OCI-LY3 (cell line): ENCODE data around the gene STAT5B.

Experiments
- H2AFZ ChIP-seq: fragments of 200-600, 300-600 bp; shearing (Covaris generic); 2 replicates; pipeline ENCODE4 v1.6.0; 2014; ENCODE audit warnings: antibody characterized with exemption, low read depth, low read length
- H3K27ac ChIP-seq: fragments of 200-600, 300-600 bp; sonication (generic); 2 replicates; pipeline ENCODE4 v1.5.1; 2014; ENCODE audit warnings: mild to moderate bottlenecking, low read length, moderate library complexity, mixed read lengths
- H3K27me3 ChIP-seq: fragments of 200-600, 300-600 bp; sonication (generic); 2 replicates; pipeline ENCODE4 v1.6.1; 2014; ENCODE audit warnings: low read depth, low read length, mixed read lengths
- H3K36me3 ChIP-seq: fragments of 200-600, 300-600 bp; sonication (generic); replicated peaks from 2 replicates; pipeline ENCODE3; 2014; ENCODE audit warnings: low read depth, low read length, mixed read lengths
- H3K4me1 ChIP-seq: fragments of 300-600, 200-600 bp; sonication (generic); 2 replicates; pipeline ENCODE4 v1.6.1; 2014; ENCODE audit warnings: low read length, mixed read lengths
- H3K4me2 ChIP-seq: fragments of 200-600, 300-600 bp; sonication (generic); 2 replicates; pipeline ENCODE4 v1.6.1; 2014; ENCODE audit warnings: low read length, mixed read lengths
- H3K4me3 ChIP-seq: fragments of 300-600, 200-600 bp; sonication (generic); 2 replicates; pipeline ENCODE4 v1.5.1; 2014; ENCODE audit warnings: antibody characterized with exemption, mild to moderate bottlenecking, low read length, moderate library complexity
- H3K79me2 ChIP-seq: fragments of 300-600, 200-600 bp; shearing (Covaris generic); 2 replicates; pipeline ENCODE4 v1.6.1; 2014; ENCODE audit warnings: mild to moderate bottlenecking, low read length, mixed read lengths
- H3K9ac ChIP-seq: fragments of 300-600, 200-600 bp; shearing (Covaris generic); 2 replicates; pipeline ENCODE4 v1.6.0; 2014; ENCODE audit warnings: mild to moderate bottlenecking, low read length, moderate library complexity
- H3K9me3 ChIP-seq: fragments of 200-600, 300-600 bp; shearing (Covaris generic); 2 replicates; pipeline ENCODE4 v1.6.1; 2014; ENCODE audit warnings: low read length, mixed read lengths; ENCODE audit not compliant: insufficient read depth
- H4K20me1 ChIP-seq: fragments of 200-600, 300-600 bp; sonication (generic); 2 replicates; pipeline ENCODE4 v1.6.1; 2016; ENCODE audit warnings: low read length, mixed read lengths; ENCODE audit not compliant: insufficient read depth
- CTCF ChIP-seq: fragments of 200-600, 300-600 bp; sonication (generic); IDR thresholded peaks from 2 replicates; pipeline ENCODE4 v1.5.1; 2014; ENCODE audit warnings: antibody characterized with exemption, low read length, low read depth
- EZH2phosphoT487 ChIP-seq: fragments of 200-600 bp; shearing (Covaris generic); IDR thresholded peaks from 2 replicates; pipeline ENCODE4 v1.6.1; 2018; ENCODE audit warnings: antibody characterized with exemption, mixed run types, low read depth

The STAT5B gene

DNA sequence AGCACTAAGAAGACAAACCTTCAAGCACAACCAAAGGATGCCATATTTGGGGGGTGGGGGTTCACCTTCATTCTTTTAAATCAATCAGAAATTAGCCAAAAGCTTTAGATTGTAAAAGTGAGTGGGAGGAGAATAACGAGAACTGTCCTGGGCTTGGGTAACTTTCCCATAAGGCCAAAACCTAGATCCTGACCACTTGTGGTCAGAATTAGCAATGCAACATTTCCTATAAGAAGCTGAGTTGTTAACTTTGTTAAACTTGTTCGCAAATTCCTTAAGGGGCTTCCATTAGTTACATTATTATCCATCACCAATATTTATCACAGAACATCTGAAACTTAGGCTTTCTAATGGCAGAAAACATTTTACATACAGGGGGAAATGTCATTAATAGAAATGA is 25.1 kb downstream of the STAT5B start:
- Histone ChIP-seq H3K4me3 (no peak overlapping the region), H3K4me2 (no peak overlapping the region), H3K79me2 (peaks cover 99% of the 10 kb centered on the region), H3K9me3 (no peaks in the 10 kb centered on the region), H2AFZ (no peak overlapping the region), H3K27me3 (no peaks in the 10 kb centered on the region), H3K4me1 (peaks cover 19% of the 10 kb centered on the region), H3K27ac (no peak overlapping the region), H4K20me1 (peaks cover 78% of the 10 kb centered on the region), H3K9ac (no peak overlapping the region), H3K36me3 (peaks cover 15% of the 10 kb centered on the region)
- TF ChIP-seq CTCF, result no peak

DNA sequence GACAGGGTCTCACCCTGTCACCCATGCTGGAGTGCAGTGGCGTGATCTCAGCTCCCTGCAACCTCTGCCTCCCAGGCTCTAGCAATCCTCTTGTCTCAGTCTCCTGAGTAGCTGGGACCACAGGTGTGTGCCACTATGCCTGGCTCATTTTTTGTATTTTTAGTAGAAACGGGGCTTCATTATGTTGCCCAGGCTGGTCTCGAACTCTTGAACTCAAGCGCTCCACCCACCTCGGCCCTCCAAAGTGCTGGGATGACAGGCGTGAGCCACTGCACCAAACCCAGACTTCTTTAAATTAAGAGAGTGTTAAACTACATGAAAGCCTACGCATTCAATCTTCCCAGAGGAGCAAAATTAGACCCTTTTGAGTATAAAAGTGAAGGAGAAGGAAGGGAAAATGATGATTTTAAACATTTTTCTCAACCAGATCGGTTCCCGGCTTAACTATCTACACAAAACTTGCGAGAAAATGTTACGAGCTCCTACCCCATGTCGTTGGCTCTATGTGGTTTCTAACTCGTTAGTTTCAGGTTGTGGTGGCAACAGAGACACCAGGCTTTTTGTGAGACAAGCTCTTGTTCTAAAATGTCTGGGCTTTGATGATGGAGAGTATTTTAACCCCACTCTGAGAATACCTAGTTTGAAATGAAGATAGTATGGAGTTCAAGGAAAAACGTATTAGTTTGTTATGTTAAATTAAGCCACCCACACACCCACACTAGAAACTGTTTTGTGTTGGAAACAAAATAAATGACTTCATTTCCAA is 26.3 kb downstream of the STAT5B start:
- Histone ChIP-seq H3K4me1 (peaks cover 19% of the 10 kb centered on the region), H3K4me2 (no peak overlapping the region), H3K27ac (no peak overlapping the region; the same call in 1 of the 2 replicates), H3K4me3 (no peak overlapping the region), H2AFZ (no peak overlapping the region), H3K9ac (no peak overlapping the region), H4K20me1 (peaks cover 68% of the 10 kb centered on the region), H3K27me3 (no peaks in the 10 kb centered on the region), H3K36me3 (peaks cover 15% of the 10 kb centered on the region), H3K79me2 (peaks cover 96% of the 10 kb centered on the region), H3K9me3 (no peaks in the 10 kb centered on the region)
- TF ChIP-seq EZH2phosphoT487 (no peak), CTCF (no peak)

DNA sequence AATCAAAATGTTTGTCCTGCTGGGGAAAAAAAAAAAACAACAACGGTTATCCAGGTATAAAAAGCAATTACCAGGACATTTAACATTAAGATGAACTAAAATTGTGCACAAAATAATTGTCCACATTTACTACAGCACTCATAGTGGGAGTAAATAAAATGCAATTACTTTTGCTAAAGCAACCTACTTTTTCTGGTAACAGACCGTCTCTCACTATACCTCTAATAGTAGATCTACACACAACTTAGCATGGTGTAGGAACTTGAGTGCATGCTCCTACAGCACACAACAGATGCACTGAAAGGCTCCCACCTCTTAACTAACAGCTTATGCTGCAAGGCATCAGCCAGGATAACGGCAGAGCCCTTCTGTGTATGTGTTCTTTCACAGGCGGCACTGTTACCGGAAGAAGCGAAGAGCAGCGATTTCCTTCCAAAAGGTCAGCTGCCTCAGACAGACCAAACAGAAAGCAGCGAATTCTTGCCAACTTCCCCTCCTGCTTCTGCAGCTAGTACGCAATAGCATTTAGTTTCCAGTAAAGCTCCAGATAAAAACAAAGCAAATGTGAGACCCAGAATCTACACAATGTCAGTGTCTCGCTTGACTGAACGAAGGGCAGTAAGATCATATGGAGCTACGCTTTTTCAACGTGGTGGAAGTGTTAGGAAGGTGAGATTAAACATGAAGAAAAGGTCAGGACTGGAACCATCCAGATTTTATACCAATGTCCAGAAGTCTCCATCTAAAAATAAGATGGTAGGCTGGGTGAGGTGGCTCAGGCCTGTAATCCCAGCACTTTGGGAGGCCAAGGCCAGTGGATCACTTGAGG is 27.6 kb downstream of the STAT5B start:
- H3K9ac ChIP-seq, result peak overlapping the region; percentile 56
- peak overlapping the region; percentile 73 for H3K27ac ChIP-seq
- H3K4me1 ChIP-seq, result peaks cover 19% of the 10 kb centered on the region
- H3K79me2 ChIP-seq, result peaks cover 91% of the 10 kb centered on the region
- peak overlapping the region; percentile 75 for H3K4me3 ChIP-seq
- no peak for TF ChIP-seq EZH2phosphoT487
- no peak for TF ChIP-seq CTCF
- no peak overlapping the region for H2AFZ ChIP-seq
- peaks cover 69% of the 10 kb centered on the region for H4K20me1 ChIP-seq
- peak overlapping the region; percentile 98 for H3K4me2 ChIP-seq
- no peaks in the 10 kb centered on the region for H3K9me3 ChIP-seq
- no peaks in the 10 kb centered on the region for H3K27me3 ChIP-seq
- H3K36me3 ChIP-seq, result peaks cover 15% of the 10 kb centered on the region

DNA sequence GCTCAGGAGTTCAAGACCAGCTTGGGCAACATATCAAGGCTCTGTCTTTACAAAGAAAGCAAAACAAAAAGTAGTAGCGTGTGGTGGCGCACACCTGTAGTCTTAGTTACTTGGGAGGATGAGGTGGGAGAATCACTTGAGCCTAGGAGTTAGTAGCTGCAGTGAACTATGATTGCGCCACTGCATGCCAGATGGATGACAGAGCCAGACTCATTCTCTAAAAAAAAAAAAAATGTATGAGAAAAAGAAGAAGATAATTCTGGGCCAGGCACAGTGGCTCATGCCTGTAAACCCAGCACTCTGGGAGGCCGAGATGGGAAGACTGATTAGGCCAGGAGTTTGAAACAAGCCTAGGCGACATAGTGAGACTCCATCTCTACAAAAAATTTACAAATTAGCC is 28.5 kb downstream of the STAT5B start:
- Histone ChIP-seq H3K27ac (no peak overlapping the region), H3K9ac (no peak overlapping the region), H3K36me3 (peaks cover 15% of the 10 kb centered on the region), H2AFZ (no peak overlapping the region), H3K27me3 (no peaks in the 10 kb centered on the region), H3K9me3 (no peaks in the 10 kb centered on the region), H4K20me1 (peaks cover 64% of the 10 kb centered on the region), H3K4me3 (no peak overlapping the region), H3K4me1 (peaks cover 19% of the 10 kb centered on the region), H3K4me2 (no peak overlapping the region), H3K79me2 (peaks cover 89% of the 10 kb centered on the region)
- TF ChIP-seq CTCF, result no peak
- TF ChIP-seq EZH2phosphoT487, result no peak
